T1000 (cell line): Measurements from ENCODE around the gene MIAT.

ENCODE experiments used
- DNase-seq: peaks from one replicate; lab custom pipeline; 2025; ENCODE audit warnings: mixed read lengths; lab: John Stamatoyannopoulos, UW

Gene MIAT

GRCh38 chr22:26669060-26669481, 11.7 kb downstream of the MIAT start:
- no peak for DNase-seq

- DNase-seq: no peak
Measured at GRCh38 chr22:26670459-26670858, 13.1 kb downstream of the MIAT start.

- DNase-seq: no peak
Measured at GRCh38 chr22:26671317-26672059, 14.1 kb downstream of the MIAT start.

- no peak for DNase-seq
Measured at GRCh38 chr22:26672060-26672471, 14.7 kb downstream of the MIAT start.

GRCh38 chr22:26672590-26673468, 15.4 kb downstream of the MIAT start:
- DNase-seq: peak; percentile 86

GRCh38 chr22:26673486-26673885, 16.1 kb downstream of the MIAT start:
- no peak for DNase-seq

- no peak for DNase-seq
Measured at GRCh38 chr22:26674211-26675190, 17.1 kb downstream of the MIAT start.

- DNase-seq: no peak
Measured at GRCh38 chr22:26675687-26676268, 18.4 kb downstream of the MIAT start.

- no peak for DNase-seq
Measured at GRCh38 chr22:26677217-26677616, 19.8 kb downstream of the MIAT start.

- DNase-seq: peak; percentile 54
Measured at GRCh38 chr22:26679003-26679629, 21.7 kb downstream of the MIAT start.

- no peak for DNase-seq
Measured at GRCh38 chr22:26680485-26680884, 23.1 kb downstream of the MIAT start.

- peak; percentile 30 for DNase-seq
Measured at GRCh38 chr22:26681395-26681821, 24.0 kb downstream of the MIAT start.

- no peak for DNase-seq
Measured at GRCh38 chr22:26684168-26684567, 26.8 kb downstream of the MIAT start.

- DNase-seq: no peak
Measured at GRCh38 chr22:26685601-26686000, 28.2 kb downstream of the MIAT start.

- no peak for DNase-seq
Measured at GRCh38 chr22:26687439-26687838, 30.1 kb downstream of the MIAT start.

- no peak for DNase-seq
Measured at GRCh38 chr22:26689513-26690301, 32.3 kb downstream of the MIAT start.

- DNase-seq: no peak
Measured at GRCh38 chr22:26690654-26691376, 33.4 kb downstream of the MIAT start.

- DNase-seq: no peak
Measured at GRCh38 chr22:26691377-26691716, 34.0 kb downstream of the MIAT start.

GRCh38 chr22:26692215-26692614, 34.8 kb downstream of the MIAT start:
- DNase-seq: no peak

- DNase-seq: no peak
Measured at GRCh38 chr22:26697151-26697550, 39.8 kb downstream of the MIAT start.
